ENCODE data around the gene ERCC5. TPM values are rescaled to one million over a fixed set of nuclear protein-coding genes. Genes with fewer than 3 reads are reported as not detected.

Gene ERCC5
- polyA plus RNA-seq, 6 donors from 2014 or later, result 14.3 to 37.4 (median 29.6) TPM

Other genes with a start within 250 kb of the ERCC5 start
- gene TPP2, start 249.0 kb upstream of the ERCC5 start, polyA plus RNA-seq (ENCODE audit: low read depth in 6 of 6), result 10 to 100 TPM; 11.8 to 29.0 (median 27.1) TPM
- not detected for gene METTL21C, start 151.0 kb upstream of the ERCC5 start, polyA plus RNA-seq (ENCODE audit: low read depth in 6 of 6)
- 10 to 100 TPM; 14.6 to 31.8 (median 20.2) TPM for gene TEX30, start 72.2 kb upstream of the ERCC5 start, polyA plus RNA-seq (ENCODE audit: low read depth in 6 of 6)
- gene POGLUT2, start 47.1 kb upstream of the ERCC5 start, polyA plus RNA-seq (ENCODE audit: low read depth in 6 of 6), result not detected
- gene BIVM, start 46.9 kb upstream of the ERCC5 start, polyA plus RNA-seq (ENCODE audit: low read depth in 6 of 6), result 1 to 10 TPM; 2.2 to 7.5 (median 3.4) TPM
- gene SLC10A2, start 220.4 kb downstream of the ERCC5 start, polyA plus RNA-seq (ENCODE audit: low read depth in 6 of 6), result not detected